Activated CD8-positive, alpha-beta memory T cell treated with anti-CD3 and anti-CD28 coated beads, Interleukin-2, amount 10 ng/mL, durations not matched to agents 7 days and 5 days (primary cell): ENCODE measurements around the gene CALHM6. TPM values are rescaled to one million over a fixed set of nuclear protein-coding genes. Genes with fewer than 3 reads are reported as not detected.
"Not testable (repeated sequence)": the region's sequence is repeated elsewhere in the genome, so short reads cannot be mapped to it uniquely, and the experiment has no call there.

ENCODE experiments used
- ATAC-seq: fragments of 150-1000 bp; cut with Tn5 transposase; one replicate; pipeline ENCODE4 v1.10.0; 2021; ENCODE audit warnings: moderate library complexity
- CTCF ChIA-PET: fragments of 350-600 bp; sonication (Branson Sonifier 250); formaldehyde crosslinking; loops from one replicate; lab custom pipeline; 2021; ENCODE audit warnings: antibody characterized with exemption; lab: Charles Lee
- DNase-seq: peaks from one replicate; pipeline ENCODE4 v3.0.0-alpha.2; 2020
- H3K27ac Mint-ChIP-seq: one replicate; pipeline ENCODE4 v1.8.0; 2021; ENCODE audit warnings: mild to moderate bottlenecking, mixed read lengths
- H3K27me3 Mint-ChIP-seq: one replicate; pipeline ENCODE4 v1.8.0; 2021; ENCODE audit warnings: mixed read lengths
- H3K36me3 Mint-ChIP-seq: one replicate; pipeline ENCODE4 v1.8.0; 2021; ENCODE audit warnings: mild to moderate bottlenecking, mixed read lengths
- H3K4me1 Mint-ChIP-seq: one replicate; pipeline ENCODE4 v1.8.0; 2021; ENCODE audit warnings: mixed read lengths
- H3K4me3 Mint-ChIP-seq: one replicate; pipeline ENCODE4 v1.8.0; 2021; ENCODE audit warnings: mild to moderate bottlenecking, moderate library complexity, mixed read lengths
- H3K9me3 Mint-ChIP-seq: one replicate; pipeline ENCODE4 v1.8.0; 2022; ENCODE audit warnings: low read depth, mixed read lengths
- total RNA-seq, 2 experiments: library from RNA; stranded (reverse); gene quantifications; one replicate each; pipeline ENCODE4 v1.2.3, GENCODE V29; 2021

The CALHM6 gene
- total RNA-seq, 2 experiments from 2014 or later: 3.8 to 13.8 TPM

DNA sequence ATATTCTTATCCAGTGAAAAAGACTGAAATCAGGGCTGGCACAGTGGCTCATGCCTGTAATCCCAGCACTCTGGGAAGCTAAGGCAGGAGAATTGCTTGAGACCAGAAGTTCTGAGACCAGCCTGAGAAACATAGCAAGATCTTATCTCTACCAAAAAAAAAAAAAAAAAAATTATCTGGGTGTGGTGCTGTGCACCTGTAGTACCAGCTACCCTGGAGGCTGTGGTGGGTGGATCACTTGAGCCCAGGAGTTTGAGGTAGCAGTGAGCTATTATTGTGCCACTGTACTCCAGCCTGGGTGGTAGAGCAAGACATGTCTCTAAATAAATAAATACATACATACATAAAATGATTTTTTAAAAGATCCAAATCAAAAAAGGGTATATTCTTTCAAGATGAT is 6.3 kb downstream of the CALHM6 start:
- ATAC-seq: no peak
- Mint-ChIP-seq H3K9me3 (no peaks in the 10 kb centered on the region), H3K36me3 (peaks cover 9% of the 10 kb centered on the region), H3K27ac (no peak overlapping the region), H3K27me3 (peaks cover 33% of the 10 kb centered on the region), H3K4me3 (no peak overlapping the region), H3K4me1 (peaks cover 24% of the 10 kb centered on the region)
- DNase-seq: no peak
- CTCF ChIA-PET: no interaction called here

- H3K27me3 Mint-ChIP-seq: peaks cover 30% of the 10 kb centered on the region
- H3K36me3 Mint-ChIP-seq: peaks cover 2% of the 10 kb centered on the region
- DNase-seq (no peak), ATAC-seq (no peak)
- no peak overlapping the region for H3K4me3 Mint-ChIP-seq
- no peaks in the 10 kb centered on the region for H3K9me3 Mint-ChIP-seq
- no peak overlapping the region for H3K27ac Mint-ChIP-seq
- CTCF ChIA-PET: no interaction called here
- peaks cover 17% of the 10 kb centered on the region for H3K4me1 Mint-ChIP-seq
Measured at GRCh38 chr6:116468293-116468692, 7.1 kb downstream of the CALHM6 start.

- Mint-ChIP-seq H3K4me1 (peaks cover 20% of the 10 kb centered on the region), H3K27me3 (peaks cover 26% of the 10 kb centered on the region), H3K27ac (no peak overlapping the region), H3K36me3 (peaks cover 1% of the 10 kb centered on the region), H3K4me3 (no peak overlapping the region), H3K9me3 (no peaks in the 10 kb centered on the region)
- DNase-seq (no peak), ATAC-seq (no peak)
- CTCF ChIA-PET: no interaction called here
Measured at GRCh38 chr6:116471531-116471930, 10.4 kb downstream of the CALHM6 start.

- no peak for ATAC-seq
- Mint-ChIP-seq H3K27ac (no peak overlapping the region), H3K36me3 (peaks cover 5% of the 10 kb centered on the region), H3K27me3 (peaks cover 25% of the 10 kb centered on the region), H3K4me3 (no peak overlapping the region), H3K4me1 (peaks cover 24% of the 10 kb centered on the region), H3K9me3 (no peaks in the 10 kb centered on the region)
- CTCF ChIA-PET: interaction anchor here (1.0 kb wide), 1 partner anchor 9 kb away, joined by 4 read pairs; no protein-coding TSS in a partner anchor
- no peak for DNase-seq
Measured at GRCh38 chr6:116472706-116473105, 11.5 kb downstream of the CALHM6 start.

GRCh38 chr6:116475141-116475540 is 14.0 kb downstream of the CALHM6 start:
- H3K27ac Mint-ChIP-seq: peak overlapping the region; percentile 71

DNA sequence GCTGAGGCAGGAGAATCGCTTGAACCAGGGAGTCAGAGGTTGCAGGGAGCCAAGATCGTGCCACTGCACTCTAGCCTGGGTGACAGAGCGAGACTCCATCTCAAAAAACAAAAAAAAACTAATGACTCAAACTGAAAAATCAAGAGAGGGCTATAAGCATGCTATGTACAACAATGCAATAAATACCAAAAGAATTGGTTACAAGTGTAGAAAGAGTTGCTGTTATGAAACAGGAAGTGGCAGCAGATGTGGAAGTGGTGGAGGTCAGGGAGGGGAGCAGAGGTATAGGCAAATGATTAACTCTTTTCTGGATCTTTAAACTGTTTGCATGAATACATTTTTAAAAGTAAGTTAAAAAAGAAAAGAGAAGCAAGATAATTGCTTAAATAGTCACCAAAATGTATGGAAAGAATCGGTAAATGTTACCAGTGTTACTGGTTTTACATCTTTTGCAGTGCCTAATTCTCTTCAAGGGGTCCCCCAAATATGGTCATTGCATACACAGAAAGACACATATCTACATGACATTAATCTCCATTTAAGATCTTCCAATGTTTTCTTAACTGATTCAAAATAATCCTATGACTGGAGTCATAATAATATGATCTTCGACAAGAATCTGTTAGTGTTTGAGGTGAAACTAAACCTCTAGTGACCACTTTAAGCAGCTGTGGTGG is 15.0 kb downstream of the CALHM6 start:
- peaks cover 23% of the 10 kb centered on the region for H3K4me1 Mint-ChIP-seq
- H3K27ac Mint-ChIP-seq: peak overlapping the region; percentile 71
- H3K27me3 Mint-ChIP-seq: peaks cover 31% of the 10 kb centered on the region
- ATAC-seq (peak; percentile 94), DNase-seq (peak; percentile 86)
- H3K4me3 Mint-ChIP-seq: peak overlapping the region; percentile 57
- peaks cover 5% of the 10 kb centered on the region for H3K36me3 Mint-ChIP-seq
- peaks cover 2% of the 10 kb centered on the region for H3K9me3 Mint-ChIP-seq
- CTCF ChIA-PET: no interaction called here

More at GRCh38 chr6:116475141-116475540, 14.0 kb downstream of the CALHM6 start:
- Mint-ChIP-seq H3K4me3 (peak overlapping the region; percentile 57), H3K27me3 (peaks cover 31% of the 10 kb centered on the region), H3K36me3 (peaks cover 5% of the 10 kb centered on the region), H3K9me3 (peaks cover 2% of the 10 kb centered on the region), H3K4me1 (peaks cover 23% of the 10 kb centered on the region)
- CTCF ChIA-PET: interaction anchor here (0.7 kb wide), 1 partner anchor 11 kb away, joined by 3 read pairs; no protein-coding TSS in a partner anchor
- ATAC-seq (no peak), DNase-seq (no peak)

DNA sequence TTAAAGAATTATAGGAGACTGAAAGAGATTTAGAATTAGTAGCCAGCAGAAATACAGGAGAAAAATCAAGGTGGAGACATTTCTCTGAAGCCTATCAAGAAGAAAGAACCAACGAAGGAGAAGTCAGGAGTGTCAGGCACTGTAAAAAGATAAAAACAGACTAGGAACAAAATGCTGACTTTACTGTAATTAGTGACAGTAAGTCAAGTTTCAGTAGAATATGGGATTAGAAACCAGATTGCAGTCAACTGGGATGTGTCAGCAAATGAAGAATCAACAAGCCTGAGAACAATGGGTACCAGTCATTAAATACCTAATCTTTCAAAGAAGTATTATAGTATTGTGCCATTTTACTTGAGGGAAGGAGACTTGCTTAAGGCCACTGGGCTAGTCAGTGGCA is 21.6 kb downstream of the CALHM6 start:
- peaks cover 57% of the 10 kb centered on the region for H3K27me3 Mint-ChIP-seq
- H3K4me3 Mint-ChIP-seq: no peak overlapping the region
- H3K9me3 Mint-ChIP-seq: peaks cover 2% of the 10 kb centered on the region
- CTCF ChIA-PET: no interaction called here
- H3K36me3 Mint-ChIP-seq: no peaks in the 10 kb centered on the region
- no peaks in the 10 kb centered on the region for H3K4me1 Mint-ChIP-seq
- DNase-seq (no peak), ATAC-seq (no peak)
- no peak overlapping the region for H3K27ac Mint-ChIP-seq

GRCh38 chr6:116483616-116484015 is 22.4 kb downstream of the CALHM6 start:
- Mint-ChIP-seq H3K27me3 (peaks cover 59% of the 10 kb centered on the region), H3K4me3 (no peak overlapping the region)

DNA sequence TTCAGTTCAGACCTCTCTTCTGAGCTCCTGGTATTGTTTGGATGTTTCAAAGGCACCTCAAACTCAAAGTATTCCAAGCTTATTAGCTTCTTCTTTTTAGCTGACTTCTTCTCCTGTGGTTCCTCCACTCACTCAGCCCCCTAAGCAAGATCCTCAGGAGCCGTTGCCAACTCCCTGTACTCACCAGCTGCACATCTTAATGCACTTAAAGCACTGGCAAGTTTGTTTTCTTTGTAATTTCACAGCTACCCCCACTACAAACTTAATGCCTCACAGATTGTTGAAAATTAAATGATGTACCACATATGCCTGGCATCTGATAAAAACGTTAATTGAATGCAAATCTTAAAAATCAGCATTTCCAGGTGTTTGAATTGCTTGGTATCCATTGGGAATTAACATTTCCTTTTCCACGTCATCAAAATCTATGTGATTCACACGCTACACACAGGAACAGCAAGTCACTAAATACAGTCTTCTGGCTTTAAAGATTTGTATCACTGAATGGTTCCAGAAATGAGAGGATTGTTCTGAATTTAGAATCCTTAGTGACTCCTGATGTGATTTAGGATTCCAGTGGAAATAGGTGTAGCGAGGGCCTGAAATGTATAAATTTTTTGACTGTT is 24.5 kb downstream of the CALHM6 start:
- DNase-seq (no peak), ATAC-seq (no peak)
- H3K4me3 Mint-ChIP-seq: no peak overlapping the region
- no peaks in the 10 kb centered on the region for H3K9me3 Mint-ChIP-seq
- no peaks in the 10 kb centered on the region for H3K4me1 Mint-ChIP-seq
- no peaks in the 10 kb centered on the region for H3K36me3 Mint-ChIP-seq
- no peak overlapping the region for H3K27ac Mint-ChIP-seq
- peaks cover 64% of the 10 kb centered on the region for H3K27me3 Mint-ChIP-seq
- CTCF ChIA-PET: no interaction called here

More at GRCh38 chr6:116483616-116484015, 22.4 kb downstream of the CALHM6 start:
- no peak for ATAC-seq
- CTCF ChIA-PET: interaction anchor here (1.1 kb wide), 1 partner anchor 14 kb away, joined by 4 read pairs; no protein-coding TSS in a partner anchor
- H3K36me3 Mint-ChIP-seq: no peaks in the 10 kb centered on the region
- H3K4me1 Mint-ChIP-seq: no peaks in the 10 kb centered on the region
- no peak for DNase-seq
- peaks cover 2% of the 10 kb centered on the region for H3K9me3 Mint-ChIP-seq
- H3K27ac Mint-ChIP-seq: no peak overlapping the region

GRCh38 chr6:116491610-116492330 is 30.6 kb downstream of the CALHM6 start:
- no peaks in the 10 kb centered on the region for H3K36me3 Mint-ChIP-seq
- H3K9me3 Mint-ChIP-seq: no peaks in the 10 kb centered on the region
- H3K4me3 Mint-ChIP-seq: no peak overlapping the region

DNA sequence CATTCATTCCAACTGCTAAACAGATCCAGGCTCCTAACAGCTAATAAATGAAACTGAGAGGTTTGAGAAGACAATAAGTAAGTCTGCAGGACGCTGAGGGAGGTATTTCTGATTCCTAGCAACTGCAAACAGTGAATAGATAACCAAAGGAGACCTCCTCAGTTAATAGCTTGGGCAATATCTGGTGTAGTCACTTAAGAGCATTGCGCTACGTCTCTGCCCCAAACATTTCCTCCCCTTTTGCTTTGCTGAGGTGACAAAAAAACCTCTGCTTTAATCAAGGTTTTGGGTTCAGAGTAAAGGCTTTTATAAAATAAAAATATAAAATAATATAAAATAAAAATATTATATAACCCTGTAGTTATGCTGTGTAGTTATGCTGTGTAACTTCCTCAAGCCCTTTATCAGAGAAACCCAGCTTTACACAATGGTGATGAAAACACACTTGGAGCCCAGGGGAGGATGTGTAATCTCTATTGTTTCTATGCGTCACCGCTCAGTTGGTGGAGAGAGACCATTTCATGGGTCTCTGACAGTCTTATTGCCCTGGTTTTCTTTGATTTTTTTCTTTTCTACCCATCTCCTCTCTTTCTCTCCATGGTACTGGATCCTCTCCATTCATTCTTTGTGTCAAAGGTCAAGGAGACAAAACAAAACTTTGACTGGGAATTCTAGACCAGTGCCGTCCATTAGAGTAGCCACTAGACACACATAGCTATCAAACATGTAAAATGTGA is 31.3 kb downstream of the CALHM6 start:
- Mint-ChIP-seq H3K4me1 (no peaks in the 10 kb centered on the region), H3K9me3 (no peaks in the 10 kb centered on the region), H3K27me3 (peaks cover 32% of the 10 kb centered on the region), H3K36me3 (no peaks in the 10 kb centered on the region), H3K27ac (no peak overlapping the region), H3K4me3 (no peak overlapping the region)
- no peak for ATAC-seq
- no peak for DNase-seq
- CTCF ChIA-PET: no interaction called here

More at GRCh38 chr6:116491610-116492330, 30.6 kb downstream of the CALHM6 start:
- CTCF ChIA-PET: no interaction called here
- Mint-ChIP-seq H3K4me1 (no peaks in the 10 kb centered on the region), H3K27me3 (peaks cover 34% of the 10 kb centered on the region), H3K27ac (no peak overlapping the region)
- DNase-seq (no peak), ATAC-seq (no peak)

DNA sequence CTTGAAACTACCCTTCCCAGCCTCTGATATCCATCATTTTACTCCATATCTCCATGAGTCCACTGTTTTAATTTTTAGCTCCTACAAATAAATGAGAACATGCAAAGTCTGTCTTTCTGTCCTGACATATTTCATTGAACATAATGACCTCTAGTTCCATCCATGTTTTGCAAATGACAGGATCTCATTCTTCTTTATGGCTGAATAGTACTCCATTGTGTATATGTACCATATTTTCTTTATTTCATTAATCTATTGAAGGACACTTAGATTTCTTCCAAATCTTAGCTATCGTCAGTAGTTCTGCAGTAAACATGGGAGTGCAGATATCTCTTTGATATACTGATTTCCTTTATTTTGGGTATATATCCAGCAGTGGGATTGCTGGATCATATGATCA is 34.0 kb downstream of the CALHM6 start:
- peaks cover 31% of the 10 kb centered on the region for H3K27me3 Mint-ChIP-seq
- DNase-seq, ATAC-seq, CTCF ChIA-PET, H3K9me3 Mint-ChIP-seq, H3K27ac Mint-ChIP-seq, H3K36me3 Mint-ChIP-seq, H3K4me1 Mint-ChIP-seq, H3K4me3 Mint-ChIP-seq: not testable (repeated sequence)

DNA sequence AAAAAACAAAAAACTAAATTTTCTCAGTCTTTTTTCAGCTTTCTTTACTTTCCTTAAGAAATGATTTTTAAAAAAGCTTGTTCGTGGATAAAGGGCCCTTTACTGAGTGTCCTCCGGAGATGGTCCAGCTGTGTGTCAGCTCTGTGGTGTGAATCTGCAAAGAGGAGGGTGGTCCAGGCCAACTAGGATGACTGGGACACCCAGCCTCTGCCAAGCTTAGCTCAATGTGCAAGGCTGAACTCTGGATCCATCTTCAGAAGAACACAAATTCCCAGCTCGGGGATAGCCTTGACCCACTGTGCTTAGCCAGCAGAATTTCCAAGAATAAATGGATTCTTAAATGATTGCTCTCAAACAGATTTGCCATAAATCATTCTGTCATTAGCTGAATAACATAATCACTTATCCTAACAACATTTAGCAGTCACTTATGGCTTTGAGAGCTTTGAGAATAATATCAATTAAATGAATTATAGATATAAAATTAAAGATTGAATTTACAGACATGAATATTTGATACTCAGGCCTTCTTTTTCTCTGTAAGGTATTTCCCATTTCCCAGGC is 36.0 kb downstream of the CALHM6 start:
- H3K36me3 Mint-ChIP-seq: peaks cover 5% of the 10 kb centered on the region
- no peak for DNase-seq
- CTCF ChIA-PET: interaction anchor here (0.7 to 0.9 kb wide), 3 partner anchors 15 to 43 kb away, joined by 3 to 4 read pairs (median 4); partner anchors contain the start of gene CALHM5
- H3K27me3 Mint-ChIP-seq: peaks cover 26% of the 10 kb centered on the region
- no peaks in the 10 kb centered on the region for H3K9me3 Mint-ChIP-seq
- H3K27ac Mint-ChIP-seq: no peak overlapping the region
- H3K4me1 Mint-ChIP-seq: no peaks in the 10 kb centered on the region
- ATAC-seq: no peak
- no peak overlapping the region for H3K4me3 Mint-ChIP-seq
